Gastroesophageal sphincter (tissue), 3 donors: ENCODE results near the gene GPR63.

Source experiments
- EP300 ChIP-seq: sonication (generic); formaldehyde crosslinking; IDR thresholded peaks from one replicate; pipeline ENCODE4 v1.6.1; 2017; ENCODE audit warnings: antibody characterized with exemption, mild to moderate bottlenecking
- POLR2A ChIP-seq, 2 donors: fragments of 450-650 bp; IDR thresholded peaks; one replicate each; pipeline ENCODE4 v1.6.1; 2017; ENCODE audit warnings: antibody characterized with exemption in 2 of 2, mild to moderate bottlenecking in 2 of 2, moderate library complexity in 1 of 2
- POLR2AphosphoS5 ChIP-seq: sonication (generic); formaldehyde crosslinking; IDR thresholded peaks from one replicate; pipeline ENCODE4 v1.6.1; 2017; ENCODE audit warnings: antibody characterized with exemption
- TF ChIP-seq, protein P1 (sequence below), 4 experiments: fragments of 200-600 bp in 2 of 4; fragments of 450-650 bp in 2 of 4; sonication (generic) in 1 of 4; IDR thresholded peaks; one replicate each; pipeline ENCODE4 v1.5.1; 2017 to 2019; ENCODE audit warnings: antibody characterized with exemption in 4 of 4, mild to moderate bottlenecking in 2 of 4, moderate library complexity in 2 of 4

DNA sequence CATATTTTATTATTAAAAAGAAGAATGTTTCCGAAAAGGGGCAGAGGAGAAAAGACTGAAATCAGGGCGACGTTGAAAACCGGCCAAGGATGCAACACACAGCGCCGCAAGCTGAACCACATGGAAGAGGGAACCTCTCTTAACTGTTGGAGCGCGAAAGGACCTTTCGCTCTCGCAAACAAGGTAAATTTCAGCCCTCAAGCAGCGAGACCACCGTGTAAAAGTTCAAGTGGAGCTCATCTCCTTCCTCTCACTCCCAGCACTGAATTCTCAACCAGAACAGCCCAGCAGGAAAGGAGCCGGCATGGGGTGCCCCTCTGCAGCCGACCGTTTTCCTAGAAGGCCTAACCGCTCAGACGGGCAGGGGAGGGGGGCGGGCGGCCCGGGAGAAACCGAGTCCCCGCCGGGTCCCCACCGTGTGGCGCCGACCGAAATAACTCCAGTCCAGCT is 621 bp downstream of the GPR63 start:
- TF ChIP-seq, protein P1, sequence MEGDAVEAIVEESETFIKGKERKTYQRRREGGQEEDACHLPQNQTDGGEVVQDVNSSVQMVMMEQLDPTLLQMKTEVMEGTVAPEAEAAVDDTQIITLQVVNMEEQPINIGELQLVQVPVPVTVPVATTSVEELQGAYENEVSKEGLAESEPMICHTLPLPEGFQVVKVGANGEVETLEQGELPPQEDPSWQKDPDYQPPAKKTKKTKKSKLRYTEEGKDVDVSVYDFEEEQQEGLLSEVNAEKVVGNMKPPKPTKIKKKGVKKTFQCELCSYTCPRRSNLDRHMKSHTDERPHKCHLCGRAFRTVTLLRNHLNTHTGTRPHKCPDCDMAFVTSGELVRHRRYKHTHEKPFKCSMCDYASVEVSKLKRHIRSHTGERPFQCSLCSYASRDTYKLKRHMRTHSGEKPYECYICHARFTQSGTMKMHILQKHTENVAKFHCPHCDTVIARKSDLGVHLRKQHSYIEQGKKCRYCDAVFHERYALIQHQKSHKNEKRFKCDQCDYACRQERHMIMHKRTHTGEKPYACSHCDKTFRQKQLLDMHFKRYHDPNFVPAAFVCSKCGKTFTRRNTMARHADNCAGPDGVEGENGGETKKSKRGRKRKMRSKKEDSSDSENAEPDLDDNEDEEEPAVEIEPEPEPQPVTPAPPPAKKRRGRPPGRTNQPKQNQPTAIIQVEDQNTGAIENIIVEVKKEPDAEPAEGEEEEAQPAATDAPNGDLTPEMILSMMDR (IDR thresholded peaks at IDR 0.05): no peak
- TF ChIP-seq POLR2A (IDR thresholded peaks at IDR 0.05) (no peak), POLR2AphosphoS5 (no peak), EP300 (no peak)
